DMS114 treated with DMSO at 0.1 percent for 48 hours (cell line): Measurements from ENCODE around the gene COL5A1.

Source experiments
- DNase-seq: peaks from one replicate; lab custom pipeline; 2025; ENCODE audit not compliant: unreplicated experiment; lab: John Stamatoyannopoulos, UW

Gene COL5A1

GRCh38 chr9:134625361-134626068, 16.1 kb upstream of the COL5A1 start:
- DNase-seq: no peak

- DNase-seq: no peak
Observed at GRCh38 chr9:134626069-134626423, 15.6 kb upstream of the COL5A1 start.

- no peak for DNase-seq
Observed at GRCh38 chr9:134626571-134627416, 14.8 kb upstream of the COL5A1 start.

- DNase-seq: no peak
Observed at GRCh38 chr9:134627417-134628353, 13.9 kb upstream of the COL5A1 start.

- DNase-seq: no peak
Observed at GRCh38 chr9:134628354-134628736, 13.3 kb upstream of the COL5A1 start.

GRCh38 chr9:134629061-134629585, 12.5 kb upstream of the COL5A1 start:
- DNase-seq: no peak

GRCh38 chr9:134629586-134630392, 11.8 kb upstream of the COL5A1 start:
- no peak for DNase-seq

GRCh38 chr9:134630393-134630790, 11.2 kb upstream of the COL5A1 start:
- DNase-seq: no peak

GRCh38 chr9:134630861-134631260, 10.7 kb upstream of the COL5A1 start:
- no peak for DNase-seq

GRCh38 chr9:134631881-134632280, 9.7 kb upstream of the COL5A1 start:
- no peak for DNase-seq

GRCh38 chr9:134632329-134632728, 9.3 kb upstream of the COL5A1 start:
- no peak for DNase-seq

- DNase-seq: no peak
Observed at GRCh38 chr9:134633362-134634142, 8.1 kb upstream of the COL5A1 start.

- no peak for DNase-seq
Observed at GRCh38 chr9:134634176-134634575, 7.4 kb upstream of the COL5A1 start.

GRCh38 chr9:134634667-134635230, 6.9 kb upstream of the COL5A1 start:
- no peak for DNase-seq

- no peak for DNase-seq
Observed at GRCh38 chr9:134635351-134636148, 6.1 kb upstream of the COL5A1 start.

GRCh38 chr9:134636149-134636507, 5.5 kb upstream of the COL5A1 start:
- DNase-seq: no peak

- DNase-seq: no peak
Observed at GRCh38 chr9:134637241-134637640, 4.4 kb upstream of the COL5A1 start.

- no peak for DNase-seq
Observed at GRCh38 chr9:134637696-134638501, 3.7 kb upstream of the COL5A1 start.
